Stimulated activated CD4-positive, alpha-beta T cell treated with anti-CD3 and anti-CD28 coated beads, Interleukin-2, amount 100 ng/mL, for 4 hours (primary cell): Measurements from ENCODE around the gene MTA2.
A peak's percentile ranks its signal among the peaks of the same experiment; 100 is the strongest.
"Not testable (repeated sequence)": the region's sequence is repeated elsewhere in the genome, so short reads cannot be mapped to it uniquely, and the experiment has no call there.

ENCODE experiments used
- DNase-seq: peaks from one replicate; pipeline ENCODE4 v3.0.0-alpha.2; 2020; ENCODE audit warnings: low read depth

Gene MTA2

GRCh38 chr11:62566247-62566646 is 35.4 kb downstream of the MTA2 start:
- no peak for DNase-seq

GRCh38 chr11:62565100-62565802 is 36.4 kb downstream of the MTA2 start:
- no peak for DNase-seq

- not testable (repeated sequence) for DNase-seq
Observed at GRCh38 chr11:62561677-62562230, 39.9 kb downstream of the MTA2 start.

GRCh38 chr11:62560566-62561103 is 41.0 kb downstream of the MTA2 start:
- peak; percentile 78 for DNase-seq

DNA sequence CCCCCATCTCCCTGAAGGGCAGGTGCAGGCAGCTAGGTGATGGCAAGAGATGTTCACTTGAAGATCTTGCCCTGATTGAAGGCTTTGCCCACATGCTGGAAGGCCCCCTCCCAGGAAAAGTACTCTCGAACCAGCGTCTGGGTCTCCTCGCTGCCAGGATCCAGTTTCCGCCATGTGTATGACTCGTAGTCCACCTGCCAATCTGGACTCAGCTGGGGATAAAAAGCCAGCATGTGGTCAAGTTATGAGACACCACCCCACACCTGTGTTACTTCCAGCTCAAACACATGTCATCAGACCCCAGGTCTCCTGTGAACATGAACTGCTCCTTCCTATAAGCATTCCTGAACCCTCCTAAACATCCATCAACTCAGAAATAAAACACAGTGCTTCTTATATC is 42.0 kb downstream of the MTA2 start:
- DNase-seq = not testable (repeated sequence)

- DNase-seq = no peak
Observed at GRCh38 chr11:62559204-62559603, 42.5 kb downstream of the MTA2 start.

GRCh38 chr11:62558669-62559068 is 43.0 kb downstream of the MTA2 start:
- DNase-seq = no peak

DNA sequence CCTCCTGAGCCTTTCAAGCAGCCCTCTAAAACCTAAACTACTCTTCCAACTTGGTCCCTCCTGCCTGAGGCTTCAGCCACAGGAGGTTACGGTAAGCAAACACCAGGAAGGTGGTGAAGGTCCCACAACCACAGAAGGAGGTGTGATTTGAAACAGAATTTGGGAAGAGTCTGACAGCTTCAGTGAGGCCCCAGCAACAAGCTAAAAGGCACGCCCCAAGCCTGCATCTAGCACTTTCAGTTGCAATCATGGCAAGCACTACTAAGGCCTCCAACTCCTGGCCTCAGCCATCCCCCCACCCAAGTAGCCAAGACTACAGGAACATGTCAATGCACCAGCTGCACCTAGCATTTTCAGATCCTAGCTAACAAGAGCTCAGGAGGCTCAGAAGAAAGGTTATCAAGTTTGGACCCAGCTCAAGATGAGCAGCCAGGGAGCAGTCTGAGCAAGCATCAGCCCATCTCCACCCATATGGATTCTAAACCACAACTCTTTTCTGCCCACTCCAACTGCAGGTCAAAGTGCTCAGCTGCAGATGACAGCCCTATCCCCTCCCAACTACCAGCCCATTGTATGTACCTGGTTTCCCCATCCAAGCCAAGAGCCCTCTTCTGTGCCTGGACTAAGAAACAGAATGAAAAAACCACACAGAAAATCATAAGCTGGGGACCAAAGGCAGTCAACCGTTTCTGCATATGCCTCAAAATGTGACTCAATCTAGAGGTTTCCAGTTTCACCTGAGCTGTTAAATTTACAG is 44.6 kb downstream of the MTA2 start:
- DNase-seq = no peak

DNA sequence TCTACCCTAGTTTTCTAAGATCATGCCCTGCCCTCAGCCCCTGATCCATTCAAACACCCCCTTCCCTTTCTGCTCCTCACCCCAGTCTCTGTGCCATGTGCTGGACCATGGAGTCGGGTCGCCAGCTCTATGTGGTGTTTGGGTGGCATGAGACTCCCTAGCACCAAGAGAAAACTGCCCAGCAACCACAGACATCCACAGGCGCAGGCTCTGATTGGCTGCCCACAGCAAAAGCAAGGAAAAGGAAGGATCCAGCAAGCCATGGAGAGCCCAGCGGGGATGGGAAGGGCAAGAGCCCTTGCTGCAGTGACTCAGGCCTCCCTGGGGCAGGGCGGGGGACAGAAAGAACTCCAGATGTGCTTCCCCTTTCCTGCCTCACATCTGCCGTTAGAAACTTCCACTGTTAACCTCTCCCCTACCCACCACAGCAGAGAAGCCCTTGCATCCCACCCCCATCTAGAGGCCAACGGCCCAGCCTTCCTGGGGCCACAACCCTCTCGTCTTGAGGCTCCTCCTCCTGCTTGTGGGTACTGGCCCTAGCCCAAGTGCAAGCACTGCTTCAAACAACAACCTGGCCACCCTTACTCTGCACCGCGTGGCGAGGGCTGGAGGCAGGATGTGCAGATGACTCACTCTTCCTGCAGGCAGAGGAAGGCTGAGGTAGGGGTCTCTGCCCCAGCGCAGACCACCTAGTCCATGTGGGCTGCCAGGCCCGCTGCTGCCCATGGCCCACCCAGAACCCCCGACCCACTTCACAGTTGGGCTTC is 45.4 kb downstream of the MTA2 start:
- peak; percentile 52 for DNase-seq

- no peak for DNase-seq
Observed at GRCh38 chr11:62555464-62556107, 46.1 kb downstream of the MTA2 start.

- DNase-seq = no peak
Observed at GRCh38 chr11:62554387-62555167, 47.1 kb downstream of the MTA2 start.

GRCh38 chr11:62553839-62554361 is 47.8 kb downstream of the MTA2 start:
- no peak for DNase-seq

- no peak for DNase-seq
Observed at GRCh38 chr11:62553080-62553838, 48.4 kb downstream of the MTA2 start.

DNA sequence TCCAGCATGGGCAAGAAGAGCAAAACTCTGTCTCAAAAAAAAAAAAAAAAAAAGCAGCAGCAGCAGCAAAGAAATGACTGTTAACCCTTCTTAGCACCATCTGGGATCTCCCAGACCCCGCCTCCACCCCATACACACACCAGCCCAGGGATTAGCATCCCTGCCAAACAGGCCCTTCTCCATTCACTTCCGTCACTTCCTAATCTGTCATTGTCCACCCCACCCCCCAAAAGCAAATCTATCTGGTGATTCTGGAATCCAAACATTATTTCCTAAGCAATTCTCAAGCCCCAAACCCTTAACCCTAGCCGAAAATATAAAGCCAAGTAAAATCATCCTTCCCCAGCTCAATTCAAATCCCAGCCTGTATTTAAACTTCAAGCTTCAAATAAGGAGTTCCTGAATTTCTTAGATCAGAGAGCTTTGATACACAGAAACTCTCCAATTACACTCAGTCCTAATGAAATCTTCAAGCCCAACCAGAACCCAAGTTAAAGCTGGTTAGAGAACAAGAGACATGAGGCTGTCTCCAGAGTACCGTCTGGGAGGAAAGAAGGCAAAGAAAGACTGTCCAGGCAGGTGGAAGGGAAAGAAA is 49.1 kb downstream of the MTA2 start:
- no peak for DNase-seq

DNA sequence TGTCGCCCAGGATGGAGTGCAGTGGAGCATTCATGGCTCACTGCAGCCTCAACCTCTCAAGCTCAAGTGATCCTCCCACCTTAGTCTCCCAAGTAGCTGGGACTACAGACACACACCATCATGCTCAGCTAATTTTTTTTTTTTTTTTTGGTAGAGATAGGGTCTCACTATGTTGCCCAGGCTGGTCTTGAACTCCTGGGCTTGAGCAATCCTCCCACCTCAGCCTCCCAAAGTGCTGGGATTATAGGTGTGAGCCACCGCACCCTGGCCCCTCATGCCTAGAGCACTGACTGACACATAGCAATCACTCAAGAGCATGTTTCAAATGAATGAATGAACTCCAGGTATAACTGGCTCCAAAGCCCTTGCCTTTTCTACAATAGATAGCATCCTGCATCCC is 51.2 kb downstream of the MTA2 start:
- DNase-seq = not testable (repeated sequence)

GRCh38 chr11:62548545-62549335 is 52.9 kb downstream of the MTA2 start:
- no peak for DNase-seq

- no peak for DNase-seq
Observed at GRCh38 chr11:62547691-62548281, 53.9 kb downstream of the MTA2 start.

GRCh38 chr11:62546929-62547625 is 54.6 kb downstream of the MTA2 start:
- DNase-seq = no peak
